ENCODE measurements around the gene ZNF205. TPM values are rescaled to one million over a fixed set of nuclear protein-coding genes. Genes with fewer than 3 reads are reported as not detected.

Gene ZNF205
- total and polyA plus RNA-seq, 2 of the 8 experiments (the other 6 are each of a cell fraction or from before 2014, with no cell fraction given): 19.1 to 19.9 TPM

DNA sequence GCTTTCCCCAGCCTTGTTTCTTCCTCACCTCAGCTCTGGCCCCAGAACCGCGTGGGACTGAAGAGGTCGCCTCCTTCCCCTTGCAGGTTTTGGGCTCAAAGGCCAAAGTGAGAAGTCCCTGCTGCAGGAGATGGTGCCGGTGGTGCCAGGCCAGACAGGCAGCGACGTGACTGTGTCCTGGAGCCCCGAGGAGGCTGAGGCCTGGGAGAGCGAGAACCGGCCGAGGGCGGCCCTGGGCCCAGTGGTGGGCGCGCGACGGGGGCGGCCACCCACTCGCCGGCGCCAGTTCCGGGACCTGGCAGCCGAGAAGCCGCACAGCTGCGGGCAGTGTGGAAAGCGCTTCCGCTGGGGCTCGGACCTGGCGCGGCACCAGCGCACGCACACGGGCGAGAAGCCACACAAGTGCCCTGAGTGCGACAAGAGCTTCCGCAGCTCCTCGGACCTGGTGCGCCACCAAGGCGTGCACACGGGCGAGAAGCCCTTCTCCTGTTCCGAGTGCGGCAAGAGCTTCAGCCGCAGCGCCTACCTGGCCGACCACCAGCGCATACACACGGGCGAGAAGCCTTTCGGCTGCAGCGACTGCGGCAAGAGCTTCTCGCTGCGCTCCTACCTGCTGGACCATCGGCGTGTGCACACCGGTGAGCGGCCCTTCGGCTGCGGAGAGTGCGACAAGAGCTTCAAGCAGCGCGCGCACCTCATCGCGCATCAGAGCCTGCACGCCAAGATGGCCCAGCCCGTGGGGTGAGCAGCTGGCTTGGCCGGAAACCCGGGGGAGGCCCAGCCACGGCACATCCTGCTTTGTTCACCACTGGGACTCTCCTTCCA is 28.4 kb downstream of the ZNF205 start (continued):
- TF ChIP-seq CHD7 (IDR thresholded peaks at IDR 0.05; ENCODE audit: insufficient replicate concordance, low read length) (no peak), CREB1 (IDR thresholded peaks at IDR 0.05) (no peak), CBX5 (IDR thresholded peaks at IDR 0.05; ENCODE audit: low read depth, low read length) (no peak), SIX5 (IDR thresholded peaks at IDR 0.05; ENCODE audit: low read depth, low read length) (no peak), JUN (IDR thresholded peaks at IDR 0.05; ENCODE audit: low read depth, low read length) (no peak), HDAC6 (IDR thresholded peaks at IDR 0.05; ENCODE audit: low read depth, low read length) (no peak), SP2 (IDR thresholded peaks at IDR 0.05; ENCODE audit: low read length) (no peak)
- TF ChIP-seq, protein P1, sequence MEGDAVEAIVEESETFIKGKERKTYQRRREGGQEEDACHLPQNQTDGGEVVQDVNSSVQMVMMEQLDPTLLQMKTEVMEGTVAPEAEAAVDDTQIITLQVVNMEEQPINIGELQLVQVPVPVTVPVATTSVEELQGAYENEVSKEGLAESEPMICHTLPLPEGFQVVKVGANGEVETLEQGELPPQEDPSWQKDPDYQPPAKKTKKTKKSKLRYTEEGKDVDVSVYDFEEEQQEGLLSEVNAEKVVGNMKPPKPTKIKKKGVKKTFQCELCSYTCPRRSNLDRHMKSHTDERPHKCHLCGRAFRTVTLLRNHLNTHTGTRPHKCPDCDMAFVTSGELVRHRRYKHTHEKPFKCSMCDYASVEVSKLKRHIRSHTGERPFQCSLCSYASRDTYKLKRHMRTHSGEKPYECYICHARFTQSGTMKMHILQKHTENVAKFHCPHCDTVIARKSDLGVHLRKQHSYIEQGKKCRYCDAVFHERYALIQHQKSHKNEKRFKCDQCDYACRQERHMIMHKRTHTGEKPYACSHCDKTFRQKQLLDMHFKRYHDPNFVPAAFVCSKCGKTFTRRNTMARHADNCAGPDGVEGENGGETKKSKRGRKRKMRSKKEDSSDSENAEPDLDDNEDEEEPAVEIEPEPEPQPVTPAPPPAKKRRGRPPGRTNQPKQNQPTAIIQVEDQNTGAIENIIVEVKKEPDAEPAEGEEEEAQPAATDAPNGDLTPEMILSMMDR (IDR thresholded peaks at IDR 0.05; ENCODE audit: control extremely low read depth in 1 of 3, insufficient read depth in 1 of 3, low read depth in 1 of 3, low read length in 3 of 3): no peak

All from H1 (cell line).